ENCODE data around the gene TCF7L2. TPM values are rescaled to one million over a fixed set of nuclear protein-coding genes. Genes with fewer than 3 reads are reported as not detected.

The TCF7L2 gene
- total and polyA plus RNA-seq, 9 donors: 21.1 to 41.7 (median 34.5) TPM

DNA sequence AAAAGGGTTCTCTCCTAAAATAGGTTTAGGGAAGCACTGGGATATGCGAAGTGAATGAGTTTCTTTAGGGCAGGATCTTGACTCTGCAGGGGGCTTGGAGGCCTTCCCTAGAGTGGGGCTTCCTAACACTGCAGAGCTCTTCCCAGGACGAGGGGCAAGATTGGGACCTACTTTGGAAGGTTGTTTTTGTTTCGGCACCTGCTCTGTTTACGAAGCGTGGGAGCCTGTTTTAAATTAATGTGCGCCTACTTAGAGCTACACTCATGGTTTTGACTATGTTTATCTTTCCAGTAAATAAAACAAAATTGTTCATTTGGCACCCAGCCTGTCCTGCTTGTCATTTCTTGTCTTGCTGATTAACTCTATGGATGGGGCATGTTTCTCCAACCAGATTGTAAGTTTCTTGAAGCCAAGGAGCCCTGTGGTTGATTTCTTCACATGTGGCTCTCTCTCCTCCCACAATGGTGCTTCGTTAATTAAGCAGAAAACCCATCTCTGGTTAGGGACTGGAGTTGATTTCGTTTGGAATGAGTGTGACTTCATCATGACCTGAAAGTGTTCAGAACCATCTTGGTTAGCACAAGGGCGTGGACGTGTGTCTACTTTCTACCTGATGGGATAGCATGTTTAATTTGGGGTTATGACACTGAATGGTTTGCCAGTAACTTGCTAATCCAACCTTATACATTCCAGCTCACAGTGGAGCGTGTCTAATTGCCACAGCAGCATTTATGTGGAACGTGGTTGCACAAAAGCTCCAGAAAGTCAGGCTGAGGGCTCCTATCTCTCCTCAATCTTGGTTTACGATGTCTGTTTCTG, 98.1 kb downstream of the TCF7L2 start:
- intact Hi-C loops (cut with DNase I): no loop called here
- Histone ChIP-seq H3K27ac (peak overlapping the region in 1 of 2 donors; percentile 12), H3K36me3 (no peaks in the 10 kb centered on the region), H3K4me1 (ENCODE audit: insufficient read depth) (peaks cover 37% of the 10 kb centered on the region), H3K9me3 (no peaks in the 10 kb centered on the region), H3K4me3 (no peak overlapping the region), H3K27me3 (no peaks in the 10 kb centered on the region)
- no peak for DNase-seq
- WGBS, 3 donors: 49 to 69% (median 56%) methylated on average over 13 of the region's 13 CpGs
- TF ChIP-seq POLR2A (IDR thresholded peaks at IDR 0.05): no peak
- TF ChIP-seq, protein P1, sequence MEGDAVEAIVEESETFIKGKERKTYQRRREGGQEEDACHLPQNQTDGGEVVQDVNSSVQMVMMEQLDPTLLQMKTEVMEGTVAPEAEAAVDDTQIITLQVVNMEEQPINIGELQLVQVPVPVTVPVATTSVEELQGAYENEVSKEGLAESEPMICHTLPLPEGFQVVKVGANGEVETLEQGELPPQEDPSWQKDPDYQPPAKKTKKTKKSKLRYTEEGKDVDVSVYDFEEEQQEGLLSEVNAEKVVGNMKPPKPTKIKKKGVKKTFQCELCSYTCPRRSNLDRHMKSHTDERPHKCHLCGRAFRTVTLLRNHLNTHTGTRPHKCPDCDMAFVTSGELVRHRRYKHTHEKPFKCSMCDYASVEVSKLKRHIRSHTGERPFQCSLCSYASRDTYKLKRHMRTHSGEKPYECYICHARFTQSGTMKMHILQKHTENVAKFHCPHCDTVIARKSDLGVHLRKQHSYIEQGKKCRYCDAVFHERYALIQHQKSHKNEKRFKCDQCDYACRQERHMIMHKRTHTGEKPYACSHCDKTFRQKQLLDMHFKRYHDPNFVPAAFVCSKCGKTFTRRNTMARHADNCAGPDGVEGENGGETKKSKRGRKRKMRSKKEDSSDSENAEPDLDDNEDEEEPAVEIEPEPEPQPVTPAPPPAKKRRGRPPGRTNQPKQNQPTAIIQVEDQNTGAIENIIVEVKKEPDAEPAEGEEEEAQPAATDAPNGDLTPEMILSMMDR (IDR thresholded peaks at IDR 0.05): no peak
- TF ChIP-seq EP300 (IDR thresholded peaks at IDR 0.05): no peak

DNA sequence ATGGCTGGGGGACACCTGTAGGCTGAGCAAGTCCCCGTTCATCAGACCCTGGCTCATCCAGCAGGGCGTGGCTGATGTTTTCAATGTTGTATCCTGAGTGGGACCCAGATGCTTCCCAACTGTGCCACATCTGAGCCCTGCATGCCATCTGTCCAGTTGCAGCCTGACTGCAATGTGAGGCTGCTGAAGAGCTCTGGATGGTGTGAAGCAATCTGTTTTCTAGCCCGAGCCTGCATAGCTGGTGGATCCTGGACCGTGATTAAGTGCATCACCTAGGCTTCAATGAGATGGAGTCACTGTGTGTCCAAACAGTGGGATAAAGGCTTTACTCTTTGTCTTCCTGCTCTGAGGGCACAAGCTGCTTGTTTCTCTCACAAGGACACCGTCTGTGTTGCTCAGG, 99.8 kb downstream of the TCF7L2 start:
- Histone ChIP-seq H3K4me3 (no peak overlapping the region), H3K27me3 (no peaks in the 10 kb centered on the region), H3K4me1 (ENCODE audit: insufficient read depth) (peaks cover 43% of the 10 kb centered on the region), H3K36me3 (no peaks in the 10 kb centered on the region), H3K9me3 (no peaks in the 10 kb centered on the region), H3K27ac (no peak overlapping the region)
- intact Hi-C loops (cut with DNase I): loop anchor here in 2 of 4 donors (5.0 to 10.0 kb wide), 2 partner anchors 95 to 98 kb away; partner anchors contain the start of gene TCF7L2 (in 2 of the 2)
- no peak for DNase-seq
- WGBS, 3 donors: 90 to 94% (median 93%) methylated on average over 5 of the region's 5 CpGs
- TF ChIP-seq POLR2A (IDR thresholded peaks at IDR 0.05): no peak
- TF ChIP-seq, protein P1 (IDR thresholded peaks at IDR 0.05): no peak
- no peak for TF ChIP-seq EP300 (IDR thresholded peaks at IDR 0.05)

DNA sequence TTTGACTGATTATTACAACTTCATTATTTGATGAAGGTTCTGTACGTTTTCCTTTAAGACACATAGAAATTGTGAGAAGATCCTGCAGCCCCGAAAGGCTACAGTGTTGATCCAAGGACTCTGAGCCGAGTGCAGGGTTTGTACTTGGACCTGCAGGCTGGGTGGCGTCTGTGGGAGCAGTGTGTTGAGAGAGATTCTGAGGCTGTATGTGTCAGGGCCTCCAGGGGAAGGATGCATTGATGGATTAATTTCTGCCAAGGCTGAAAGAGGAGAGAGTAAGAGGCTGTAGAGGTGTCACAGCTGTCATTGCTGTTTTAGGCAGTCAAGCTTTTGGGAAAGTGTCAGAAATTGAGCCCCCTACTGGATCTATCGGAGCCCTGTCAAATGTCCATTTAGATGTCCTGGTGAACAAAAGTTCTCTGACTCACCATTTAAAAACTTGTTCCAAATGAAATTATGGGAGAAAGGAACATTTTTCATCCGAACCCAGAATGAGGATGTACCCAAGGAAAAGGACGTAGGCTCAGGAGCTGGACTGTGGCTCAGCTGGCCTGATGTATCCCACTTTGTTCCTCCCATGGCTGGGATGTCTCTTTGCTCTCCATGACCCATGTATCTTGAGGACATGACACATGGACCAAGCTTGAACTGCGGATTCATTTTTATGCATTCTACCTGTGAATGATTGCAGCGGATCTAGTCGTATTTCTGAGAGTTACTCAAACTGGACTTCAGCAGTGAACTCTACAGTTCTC, 102.2 kb downstream of the TCF7L2 start:
- H3K27me3 ChIP-seq: no peaks in the 10 kb centered on the region
- H3K4me1 ChIP-seq (ENCODE audit: insufficient read depth): peaks cover 50% of the 10 kb centered on the region
- H3K9me3 ChIP-seq: no peaks in the 10 kb centered on the region
- peak overlapping the region in 1 of 2 donors; percentile 22 for H3K27ac ChIP-seq
- WGBS, 3 donors: 46 to 52% (median 49%) methylated on average over 10 of the region's 10 CpGs
- H3K36me3 ChIP-seq: no peaks in the 10 kb centered on the region
- no peak for DNase-seq
- TF ChIP-seq POLR2A (IDR thresholded peaks at IDR 0.05): no peak
- no peak overlapping the region for H3K4me3 ChIP-seq
- intact Hi-C loops (cut with DNase I): loop anchor here in 2 of 4 donors (5.0 to 10.0 kb wide), 2 partner anchors 97 to 100 kb away; partner anchors contain the start of gene TCF7L2 (in 2 of the 2)

DNA sequence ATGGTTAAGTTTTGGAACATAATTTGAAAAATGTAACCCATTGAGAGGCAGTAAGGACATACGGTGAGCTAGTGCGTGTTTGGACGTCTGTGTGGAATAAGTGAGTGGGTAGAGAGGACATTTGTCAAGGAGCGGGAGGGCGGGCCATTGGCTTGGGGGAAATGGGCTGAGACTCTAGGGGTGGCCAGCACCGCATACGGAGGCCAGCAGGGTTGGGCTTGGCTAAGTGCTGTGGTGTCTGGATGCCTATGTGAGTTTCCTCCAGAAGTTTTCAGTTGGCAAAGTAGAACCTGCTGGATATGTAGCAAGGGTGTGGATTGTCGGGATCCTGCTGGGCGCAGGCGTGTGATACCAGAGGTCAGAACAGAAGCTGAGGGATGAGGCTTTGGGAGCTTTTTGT, 103.0 kb downstream of the TCF7L2 start:
- Histone ChIP-seq H3K36me3 (no peaks in the 10 kb centered on the region), H3K4me3 (no peak overlapping the region), H3K4me1 (ENCODE audit: insufficient read depth) (peaks cover 54% of the 10 kb centered on the region), H3K9me3 (no peaks in the 10 kb centered on the region), H3K27ac (no peak overlapping the region), H3K27me3 (no peaks in the 10 kb centered on the region)
- no peak for DNase-seq
- WGBS, 3 donors: 75 to 83% (median 78%) methylated on average over 10 of the region's 10 CpGs
- intact Hi-C loops (cut with DNase I): loop anchor here in 2 of 4 donors (5.0 to 10.0 kb wide), 2 partner anchors 98 to 101 kb away; partner anchors contain the start of gene TCF7L2 (in 2 of the 2)
- no peak for TF ChIP-seq POLR2A (IDR thresholded peaks at IDR 0.05)
- TF ChIP-seq EP300 (IDR thresholded peaks at IDR 0.05): no peak
- TF ChIP-seq, protein P1 (IDR thresholded peaks at IDR 0.05): no peak

Measured in ovary (tissue), 9 donors.